Mucosa of gallbladder (tissue), 1 donor: ENCODE measurements around the gene PTPRD. TPM values are rescaled to one million over a fixed set of nuclear protein-coding genes. Genes with fewer than 3 reads are reported as not detected.

Experiments used
- DNase-seq: peaks from one replicate; pipeline ENCODE4 v3.0.0-alpha.2; 2020; ENCODE audit warnings: low spot score
- total RNA-seq: library from RNA; stranded (reverse); gene quantifications from one replicate; pipeline ENCODE4 v1.2.1, GENCODE V29; 2021
- donor health status: DM: no; HTN: no; CAD: no.

PTPRD gene
- total RNA-seq, 1 donor from 2014 or later: 35.9 TPM

- DNase-seq: no peak
These were observed 2273.9 kb downstream of the PTPRD start for GRCh38 chr9:8338767-8339510.

- DNase-seq: peak; percentile 65
These were observed 2274.7 kb downstream of the PTPRD start for GRCh38 chr9:8337834-8338766.

GRCh38 chr9:8332871-8333270, 2279.9 kb downstream of the PTPRD start:
- no peak for DNase-seq

GRCh38 chr9:8332331-8332650, 2280.5 kb downstream of the PTPRD start:
- no peak for DNase-seq

- no peak for DNase-seq
These were observed 2281.1 kb downstream of the PTPRD start for GRCh38 chr9:8331507-8332330.

- peak; percentile 27 for DNase-seq
These were observed 2283.1 kb downstream of the PTPRD start for GRCh38 chr9:8329561-8330283.

GRCh38 chr9:8315211-8315610, 2297.6 kb downstream of the PTPRD start:
- no peak for DNase-seq

GRCh38 chr9:8309258-8309657, 2303.5 kb downstream of the PTPRD start:
- no peak for DNase-seq

GRCh38 chr9:8304720-8305119, 2308.1 kb downstream of the PTPRD start:
- DNase-seq: no peak

GRCh38 chr9:8301296-8301695, 2311.5 kb downstream of the PTPRD start:
- no peak for DNase-seq

- DNase-seq: peak; percentile 41
These were observed 2315.8 kb downstream of the PTPRD start for GRCh38 chr9:8297047-8297446.

- no peak for DNase-seq
These were observed 2320.1 kb downstream of the PTPRD start for GRCh38 chr9:8292657-8293056.

GRCh38 chr9:8289681-8290080, 2323.1 kb downstream of the PTPRD start:
- no peak for DNase-seq

- no peak for DNase-seq
These were observed 2324.8 kb downstream of the PTPRD start for GRCh38 chr9:8287970-8288369.

GRCh38 chr9:8287501-8287900, 2325.3 kb downstream of the PTPRD start:
- DNase-seq: peak; percentile 31

- DNase-seq: no peak
These were observed 2327.9 kb downstream of the PTPRD start for GRCh38 chr9:8284884-8285283.

- DNase-seq: no peak
These were observed 2330.3 kb downstream of the PTPRD start for GRCh38 chr9:8282535-8282934.

GRCh38 chr9:8280811-8281210, 2332.0 kb downstream of the PTPRD start:
- DNase-seq: no peak

- DNase-seq: no peak
These were observed 2334.8 kb downstream of the PTPRD start for GRCh38 chr9:8278048-8278447.

- DNase-seq: no peak
These were observed 2342.6 kb downstream of the PTPRD start for GRCh38 chr9:8270235-8270634.

- no peak for DNase-seq
These were observed 2343.9 kb downstream of the PTPRD start for GRCh38 chr9:8268881-8269280.
